ENCODE results near the gene NLRC5.

DNA sequence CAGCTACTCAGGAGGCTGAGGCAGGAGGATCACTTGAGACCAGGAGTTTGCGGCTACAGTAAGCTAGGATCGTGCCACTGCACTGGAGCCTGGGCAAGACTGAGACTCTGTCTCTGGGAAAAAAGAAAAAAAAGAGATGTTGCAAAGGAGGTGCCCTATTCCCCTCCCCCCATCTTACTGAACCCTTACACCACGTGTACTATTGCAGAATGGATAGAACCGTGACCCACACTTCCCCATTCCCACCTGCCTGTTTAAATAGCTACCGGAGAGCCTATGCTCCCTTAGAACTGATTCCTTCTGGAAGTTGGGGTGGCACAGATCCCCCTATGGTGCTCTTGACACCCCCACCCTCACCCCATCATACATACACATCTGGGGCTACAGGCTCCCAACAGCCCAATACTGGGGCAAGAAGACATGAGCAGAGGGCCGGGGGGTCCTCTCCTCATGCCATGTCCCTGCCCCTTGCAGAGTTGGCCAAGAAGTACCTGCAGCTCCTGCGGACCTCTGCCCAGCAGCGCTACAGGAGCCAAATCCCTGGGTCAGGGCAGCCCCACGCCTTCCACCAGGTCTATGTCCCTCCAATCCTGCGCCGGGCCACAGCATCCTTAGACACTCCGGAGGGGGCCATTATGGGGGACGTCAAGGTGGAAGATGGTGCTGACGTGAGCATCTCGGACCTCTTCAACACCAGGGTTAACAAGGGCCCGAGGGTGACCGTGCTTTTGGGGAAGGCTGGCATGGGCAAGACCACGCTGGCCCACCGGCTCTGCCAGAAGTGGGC lies 35.7 kb downstream of the NLRC5 start:
- TF ChIP-seq, protein P1, sequence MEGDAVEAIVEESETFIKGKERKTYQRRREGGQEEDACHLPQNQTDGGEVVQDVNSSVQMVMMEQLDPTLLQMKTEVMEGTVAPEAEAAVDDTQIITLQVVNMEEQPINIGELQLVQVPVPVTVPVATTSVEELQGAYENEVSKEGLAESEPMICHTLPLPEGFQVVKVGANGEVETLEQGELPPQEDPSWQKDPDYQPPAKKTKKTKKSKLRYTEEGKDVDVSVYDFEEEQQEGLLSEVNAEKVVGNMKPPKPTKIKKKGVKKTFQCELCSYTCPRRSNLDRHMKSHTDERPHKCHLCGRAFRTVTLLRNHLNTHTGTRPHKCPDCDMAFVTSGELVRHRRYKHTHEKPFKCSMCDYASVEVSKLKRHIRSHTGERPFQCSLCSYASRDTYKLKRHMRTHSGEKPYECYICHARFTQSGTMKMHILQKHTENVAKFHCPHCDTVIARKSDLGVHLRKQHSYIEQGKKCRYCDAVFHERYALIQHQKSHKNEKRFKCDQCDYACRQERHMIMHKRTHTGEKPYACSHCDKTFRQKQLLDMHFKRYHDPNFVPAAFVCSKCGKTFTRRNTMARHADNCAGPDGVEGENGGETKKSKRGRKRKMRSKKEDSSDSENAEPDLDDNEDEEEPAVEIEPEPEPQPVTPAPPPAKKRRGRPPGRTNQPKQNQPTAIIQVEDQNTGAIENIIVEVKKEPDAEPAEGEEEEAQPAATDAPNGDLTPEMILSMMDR (IDR thresholded peaks at IDR 0.05; ENCODE audit: low read depth, low read length, poor library complexity, severe bottlenecking), result no peak
- no peak for TF ChIP-seq EZH2phosphoT487 (IDR thresholded peaks at IDR 0.05; ENCODE audit: borderline replicate concordance, low read length)

Data from DOHH2 (cell line).